H1 (cell line): ENCODE data around the gene HOXD10. TPM values are rescaled to one million over a fixed set of nuclear protein-coding genes. Genes with fewer than 3 reads are reported as not detected.
A peak's percentile ranks its signal among the peaks of the same experiment; 100 is the strongest.

Experiments used
- CTCF ChIA-PET: fragments of 300-600 bp; sonication (Branson Sonifier 250); formaldehyde crosslinking; loops from one replicate; lab custom pipeline; 2021; ENCODE audit not compliant: partially characterized antibody; lab: Charles Lee
- POLR2A ChIA-PET: fragments of 300-600 bp; sonication (Branson Sonifier 250); formaldehyde crosslinking; loops from one replicate; lab custom pipeline; 2021; ENCODE audit warnings: inconsistent platforms; ENCODE audit not compliant: partially characterized antibody; lab: Charles Lee
- DNase-seq, 2 experiments: peaks; one replicate each; pipeline versions ENCODE4 v3.0.0 to v3.0.0-alpha.2; 2010 to 2022; ENCODE audit warnings: low spot score in 2 of 2, low read depth in 1 of 2, mixed read lengths in 1 of 2
- FAIRE-seq: peaks from 2 replicates; lab custom pipeline; 2011; peaks lifted over from hg19 to GRCh38; lab: Jason Lieb, UNC
- H2AFZ ChIP-seq: 2 replicates; pipeline ENCODE4 v1.8.1; 2012; ENCODE audit warnings: low read length, inconsistent platforms
- H2AK5ac ChIP-seq: 2 replicates; pipeline ENCODE4 v1.6.1; 2013; ENCODE audit warnings: low read depth, low read length
- H2BK120ac ChIP-seq: replicated peaks from 2 replicates; pipeline ENCODE3; 2013; ENCODE audit warnings: low read depth, low read length, inconsistent platforms
- H2BK12ac ChIP-seq: 2 replicates; pipeline ENCODE4 v1.6.1; 2013; ENCODE audit warnings: low read depth, low read length
- H2BK15ac ChIP-seq: 2 replicates; pipeline ENCODE4 v1.6.1; 2013; ENCODE audit warnings: low read length
- H2BK20ac ChIP-seq: 2 replicates; pipeline ENCODE4 v1.6.1; 2013; ENCODE audit warnings: low read length
- H2BK5ac ChIP-seq: 2 replicates; pipeline ENCODE4 v1.6.1; 2013; ENCODE audit warnings: low read depth, low read length
- H3K14ac ChIP-seq: 2 replicates; pipeline ENCODE4 v1.6.1; 2013; ENCODE audit warnings: inconsistent platforms; ENCODE audit not compliant: insufficient read length
- H3K18ac ChIP-seq: 2 replicates; pipeline ENCODE4 v1.6.1; 2013; ENCODE audit warnings: low read length; ENCODE audit errors: extremely low read depth
- H3K23ac ChIP-seq: 2 replicates; pipeline ENCODE4 v1.6.1; 2013; ENCODE audit warnings: inconsistent platforms; ENCODE audit not compliant: insufficient read length
- H3K23me2 ChIP-seq: 2 replicates; pipeline ENCODE4 v1.6.1; 2013; ENCODE audit warnings: low read depth, low read length
- H3K27ac ChIP-seq: 2 replicates; pipeline ENCODE4 v1.6.1; 2011; ENCODE audit warnings: low read depth, low read length, inconsistent platforms
- H3K27me3 ChIP-seq, 4 experiments: replicated peaks in 1 of 4; 1 replicate in 1 of 4; 2 replicates in 3 of 4; pipeline versions ENCODE4 v1.6.1 to v1.8.1; 2011 to 2013; ENCODE audit warnings: low read length in 3 of 4, mild to moderate bottlenecking in 3 of 4, inconsistent platforms in 2 of 4, mixed read lengths in 2 of 4, moderate library complexity in 1 of 4; ENCODE audit not compliant: control insufficient read depth in 3 of 4, insufficient read depth in 3 of 4; ENCODE audit errors: extremely low read depth in 1 of 4
- H3K36me3 ChIP-seq, 4 experiments: 2 replicates each; pipeline versions ENCODE4 v1.6.1 to v1.8.1; 2011 to 2013; ENCODE audit warnings: mild to moderate bottlenecking in 4 of 4, low read length in 3 of 4, moderate library complexity in 2 of 4, control low read depth in 1 of 4, inconsistent platforms in 1 of 4; ENCODE audit not compliant: insufficient read depth in 4 of 4, control insufficient read depth in 2 of 4
- H3K4ac ChIP-seq: replicated peaks from 2 replicates; pipeline ENCODE3; 2013; ENCODE audit warnings: low read length, low read depth, mixed read lengths, inconsistent platforms; ENCODE audit not compliant: insufficient read length
- H3K4me1 ChIP-seq, 4 experiments: replicated peaks in 1 of 4; 1 replicate in 1 of 4; 2 replicates in 3 of 4; pipeline versions ENCODE4 v1.6.1 to v1.8.1; 2011 to 2013; ENCODE audit warnings: low read length in 3 of 4, inconsistent platforms in 2 of 4, mixed read lengths in 1 of 4; ENCODE audit not compliant: insufficient read depth in 4 of 4, control insufficient read depth in 3 of 4
- H3K4me2 ChIP-seq, 2 experiments: 2 replicates each; pipeline versions ENCODE4 v1.6.1 to v1.8.1; 2011 to 2013; ENCODE audit warnings: low read depth in 2 of 2, low read length in 2 of 2, control low read depth in 1 of 2, inconsistent platforms in 1 of 2, mild to moderate bottlenecking in 1 of 2; ENCODE audit not compliant: insufficient read depth in 1 of 2
- H3K4me3 ChIP-seq, 4 experiments: fragments of 200-600, 300-600 bp in 1 of 4; sonication (generic), shearing (Covaris generic), sonication (Bioruptor Twin) in 1 of 4; 2 replicates each; pipeline versions ENCODE4 v1.5.1 to v1.8.1; 2011 to 2016; ENCODE audit warnings: low read length in 4 of 4, low read depth in 3 of 4, control low read depth in 2 of 4, inconsistent platforms in 2 of 4, mild to moderate bottlenecking in 2 of 4, mixed read lengths in 1 of 4, moderate library complexity in 1 of 4; ENCODE audit not compliant: insufficient read depth in 2 of 4; ENCODE audit errors: extremely low read depth in 1 of 4
- H3K56ac ChIP-seq: replicated peaks from 2 replicates; pipeline ENCODE3; 2013; ENCODE audit warnings: low read depth, mild to moderate bottlenecking, mixed read lengths, low read length, inconsistent platforms; ENCODE audit not compliant: insufficient read length
- H3K79me1 ChIP-seq: 2 replicates; pipeline ENCODE4 v1.6.1; 2013; ENCODE audit warnings: low read depth, low read length, control low read depth
- H3K79me2 ChIP-seq, 2 experiments: 2 replicates each; pipeline versions ENCODE4 v1.6.1 to v1.8.1; 2012 to 2013; ENCODE audit warnings: low read length in 2 of 2, mild to moderate bottlenecking in 2 of 2, inconsistent platforms in 1 of 2; ENCODE audit not compliant: insufficient read depth in 2 of 2, control insufficient read depth in 1 of 2
- H3K9ac ChIP-seq, 4 experiments: replicated peaks in 1 of 4; 1 replicate in 1 of 4; 2 replicates in 3 of 4; pipeline versions ENCODE4 v1.6.1 to v1.8.1; 2011 to 2013; ENCODE audit warnings: low read depth in 3 of 4, low read length in 3 of 4, control low read depth in 2 of 4, mild to moderate bottlenecking in 2 of 4, moderate library complexity in 2 of 4, inconsistent platforms in 1 of 4; ENCODE audit errors: extremely low read depth in 1 of 4
- H3K9me3 ChIP-seq, 2 experiments: 2 replicates each; pipeline versions ENCODE4 v1.6.1 to v1.8.1; 2012 to 2013; ENCODE audit warnings: mild to moderate bottlenecking in 2 of 2, moderate library complexity in 2 of 2, control low read depth in 1 of 2, inconsistent platforms in 1 of 2, low read depth in 1 of 2, low read length in 1 of 2, mixed read lengths in 1 of 2; ENCODE audit not compliant: insufficient read depth in 2 of 2
- H4K20me1 ChIP-seq, 2 experiments: replicated peaks in 1 of 2; 2 replicates each; pipeline versions ENCODE3 to v1.8.1; 2011 to 2013; ENCODE audit warnings: inconsistent platforms in 2 of 2, low read length in 2 of 2, mild to moderate bottlenecking in 1 of 2; ENCODE audit not compliant: insufficient read depth in 2 of 2, control insufficient read depth in 1 of 2
- H4K5ac ChIP-seq: 2 replicates; pipeline ENCODE4 v1.6.1; 2013; ENCODE audit warnings: low read length, low read depth, mixed read lengths, inconsistent platforms; ENCODE audit not compliant: insufficient read length
- H4K8ac ChIP-seq: 2 replicates; pipeline ENCODE4 v1.8.0; 2013; ENCODE audit warnings: mild to moderate bottlenecking, moderate library complexity, low read length, inconsistent platforms; ENCODE audit not compliant: insufficient read depth; ENCODE audit errors: extremely low read depth
- H4K91ac ChIP-seq: replicated peaks from 2 replicates; pipeline ENCODE3; 2013; ENCODE audit warnings: low read length, mixed read lengths, inconsistent platforms; ENCODE audit not compliant: insufficient read length
- ASH2L ChIP-seq: fragments of 200-600, 300-600 bp; sonication (generic); IDR thresholded peaks from one replicate; pipeline ENCODE4 v1.7.1; 2017; ENCODE audit warnings: low read length
- BACH1 ChIP-seq: IDR thresholded peaks from 2 replicates; pipeline ENCODE4 v1.6.1; 2012; ENCODE audit warnings: low read length, improper control_type of control experiment
- BRCA1 ChIP-seq: IDR thresholded peaks from 2 replicates; pipeline ENCODE4 v1.6.1; 2012; ENCODE audit warnings: low read depth, low read length, improper control_type of control experiment
- CREB1 ChIP-seq: IDR thresholded peaks from 2 replicates; pipeline ENCODE4 v1.6.1; 2012; ENCODE audit warnings: inconsistent platforms
- FOSL1 ChIP-seq: IDR thresholded peaks from 2 replicates; pipeline ENCODE4 v1.6.1; 2011; ENCODE audit warnings: mild to moderate bottlenecking, low read depth, low read length, moderate library complexity; ENCODE audit not compliant: insufficient read depth
- JUND ChIP-seq: IDR thresholded peaks from 2 replicates; pipeline ENCODE4 v1.6.1; 2011; ENCODE audit warnings: mild to moderate bottlenecking, improper control_type of control experiment, low read length
- KDM4A ChIP-seq: IDR thresholded peaks from one replicate; pipeline ENCODE4 v1.7.1; 2012; ENCODE audit warnings: low read depth, mild to moderate bottlenecking, moderate library complexity, low read length, inconsistent platforms; ENCODE audit not compliant: severe bottlenecking
- POLR2A ChIP-seq, 2 experiments: IDR thresholded peaks; 1 replicate in 1 of 2; 2 replicates in 1 of 2; pipeline ENCODE4 v1.6.1; 2011; ENCODE audit warnings: low read depth in 2 of 2, low read length in 2 of 2, mild to moderate bottlenecking in 2 of 2; ENCODE audit errors: control extremely low read depth in 1 of 2
- RAD21 ChIP-seq, 2 experiments: IDR thresholded peaks in 1 of 2; conservative IDR thresholded peaks in 1 of 2; 2 replicates each; pipeline ENCODE4 v1.6.1; 2011; ENCODE audit warnings: low read depth in 2 of 2, low read length in 2 of 2, improper control_type of control experiment in 1 of 2, inconsistent platforms in 1 of 2, mild to moderate bottlenecking in 1 of 2, moderate library complexity in 1 of 2
- SIRT6 ChIP-seq: IDR thresholded peaks from one replicate; pipeline ENCODE4 v1.7.1; 2012; ENCODE audit warnings: low read length, inconsistent platforms
- WGBS, 2 experiments: shearing (Covaris generic) in 1 of 2; methylation state at CpG; one replicate each; pipeline versions ENCODE4 v1.1.6 to v1.1.7; 2013 to 2015; ENCODE audit warnings: low lambda C conversion rate in 2 of 2, mixed read lengths in 2 of 2, inconsistent platforms in 1 of 2, low coverage in 1 of 2, missing lambda C conversion rate in 1 of 2; ENCODE audit not compliant: insufficient replicate concordance in 2 of 2, insufficient coverage in 1 of 2, insufficient read length in 1 of 2; ENCODE audit errors: extremely low coverage in 1 of 2, missing lambda C conversion rate in 1 of 2; 5-methylcytosine and 5-hydroxymethylcytosine counted together
- polyA plus RNA-seq, 7 experiments: library from polyadenylated mRNA; depleted of rRNA in 3 of 7; stranded (reverse) in 5 of 7; unstranded in 2 of 7; fragments of >200 nt in 5 of 7; fragments of 200-250 nt in 2 of 7; gene quantifications; 1 replicate in 5 of 7; 2 replicates in 1 of 7; 4 replicates in 1 of 7; pipeline versions ENCODE4 v1.2.1 to v1.2.3, GENCODE V29; 2011 to 2013; ENCODE audit warnings: missing spikeins in 2 of 7, mixed read lengths in 2 of 7
- total RNA-seq: library from RNA; stranded (reverse); fragmentation: NEBNext Ultra II Directional; extraction: Animal tissue kit (Norgen Biotek cat#: 25700); gene quantifications from 2 replicates; pipeline ENCODE4 v1.2.1, GENCODE V29; 2021

The HOXD10 gene
- total and polyA plus RNA-seq, 2 of the 8 experiments (the other 6 are each of a cell fraction or from before 2014, with no cell fraction given) = not detected

- Histone ChIP-seq H3K4me1 (peaks cover 0 to 15% (median 8%) of the 10 kb centered on the region in 4 experiments; a peak in 6 of 7 replicates), H3K23me2 (peaks cover 2% of the 10 kb centered on the region; the same call in 1 of the 2 replicates), H2BK20ac (no peak overlapping the region), H2BK5ac (no peak overlapping the region; the same call in 1 of the 2 replicates), H3K56ac (no peak overlapping the region), H4K8ac (peak overlapping the region; percentile 51; the same call in 1 of the 2 replicates), H3K4ac (no peak overlapping the region), H3K14ac (no peak overlapping the region), H2BK15ac (no peak overlapping the region), H4K5ac (no peak overlapping the region), H3K4me2 (peak overlapping the region; percentile 16 to 67), H3K79me1 (no peaks in the 10 kb centered on the region), H3K23ac (no peak overlapping the region), H4K91ac (no peak overlapping the region), H3K79me2 (no peaks in the 10 kb centered on the region), H4K20me1 (peaks cover 12 to 40% of the 10 kb centered on the region in 2 experiments), H2BK120ac (no peak overlapping the region), H2AK5ac (no peak overlapping the region), H3K4me3 (peak overlapping the region in 3 of 4 experiments; percentile 28 to 55 (median 34); a peak in 5 of 8 replicates), H3K27me3 (peaks cover 94 to 100% (median 99%) of the 10 kb centered on the region in 4 experiments), H3K36me3 (peaks cover 0 to 5% (median 0%) of the 10 kb centered on the region in 4 experiments; a peak in 1 of 8 replicates), H3K18ac (no peak overlapping the region), H3K27ac (no peak overlapping the region), H3K9me3 (no peaks in the 10 kb centered on the region; a peak in 1 of 4 replicates), H2BK12ac (no peak overlapping the region; the same call in none of the 2 replicates), H2AFZ (no peak overlapping the region), H3K9ac (no peak overlapping the region)
- FAIRE-seq = peak; percentile 60
- WGBS, 2 experiments = 2% methylated on average over 45 of the region's 49 CpGs; no CpG with 5 or more reads in 1 of the 2 experiments
- CTCF ChIA-PET = interaction anchor here (0.7 to 2.7 kb wide), 22 partner anchors 9 to 724 kb away, joined by 3 to 15 read pairs (median 3); partner anchors contain the start of gene LNPK
- DNase-seq = peak in 1 of 2 experiments; percentile 80
- POLR2A ChIA-PET = interaction anchor here (1.3 kb wide), 1 partner anchor 67 kb away, joined by 3 read pairs; no protein-coding TSS in a partner anchor
- no peak for TF ChIP-seq FOSL1
- no peak for TF ChIP-seq BRCA1
- TF ChIP-seq SIRT6 = no peak
- TF ChIP-seq RAD21 (IDR thresholded peaks at IDR 0.05 in 1 of 2, conservative IDR thresholded peaks at IDR 0.05 in 1 of 2; ENCODE audit: low read depth in 2 of 2, low read length in 2 of 2) = peak; percentile 48 to 61
- TF ChIP-seq KDM4A = peak; percentile 33
- TF ChIP-seq JUND = no peak
- TF ChIP-seq CREB1 = no peak
- TF ChIP-seq ASH2L = peak; percentile 44
- no peak for TF ChIP-seq POLR2A (IDR thresholded peaks at IDR 0.05; ENCODE audit: control extremely low read depth in 1 of 2, low read depth in 2 of 2, low read length in 2 of 2)
- TF ChIP-seq BACH1 = peak; percentile 93
These were observed 28.3 kb upstream of the HOXD10 start for GRCh38 chr2:176088048-176088936.
